IPS-18a (cell line): ENCODE data around the gene RASEF.
"Not testable (repeated sequence)": the region's sequence is repeated elsewhere in the genome, so short reads cannot be mapped to it uniquely, and the experiment has no call there.

ENCODE experiments used
- H3K27ac ChIP-seq: one replicate; pipeline ENCODE4 v1.5.1; 2013; ENCODE audit warnings: low read length
- H3K27me3 ChIP-seq: one replicate; pipeline ENCODE4 v1.6.1; 2013; ENCODE audit warnings: mild to moderate bottlenecking, low read length; ENCODE audit not compliant: control insufficient read depth, insufficient read depth
- H3K36me3 ChIP-seq: one replicate; pipeline ENCODE4 v1.6.1; 2013; ENCODE audit warnings: low read depth, low read length; ENCODE audit not compliant: control insufficient read depth
- H3K4me1 ChIP-seq: one replicate; pipeline ENCODE4 v1.6.1; 2013; ENCODE audit warnings: low read depth, low read length; ENCODE audit not compliant: control insufficient read depth
- H3K4me3 ChIP-seq: one replicate; pipeline ENCODE4 v1.5.1; 2013; ENCODE audit warnings: low read length
- H3K9ac ChIP-seq: one replicate; pipeline ENCODE4 v1.6.1; 2013; ENCODE audit warnings: mild to moderate bottlenecking, low read length, moderate library complexity
- H3K9me3 ChIP-seq: one replicate; pipeline ENCODE4 v1.6.1; 2013; ENCODE audit warnings: low read depth, low read length; ENCODE audit not compliant: control insufficient read depth

Gene RASEF

DNA sequence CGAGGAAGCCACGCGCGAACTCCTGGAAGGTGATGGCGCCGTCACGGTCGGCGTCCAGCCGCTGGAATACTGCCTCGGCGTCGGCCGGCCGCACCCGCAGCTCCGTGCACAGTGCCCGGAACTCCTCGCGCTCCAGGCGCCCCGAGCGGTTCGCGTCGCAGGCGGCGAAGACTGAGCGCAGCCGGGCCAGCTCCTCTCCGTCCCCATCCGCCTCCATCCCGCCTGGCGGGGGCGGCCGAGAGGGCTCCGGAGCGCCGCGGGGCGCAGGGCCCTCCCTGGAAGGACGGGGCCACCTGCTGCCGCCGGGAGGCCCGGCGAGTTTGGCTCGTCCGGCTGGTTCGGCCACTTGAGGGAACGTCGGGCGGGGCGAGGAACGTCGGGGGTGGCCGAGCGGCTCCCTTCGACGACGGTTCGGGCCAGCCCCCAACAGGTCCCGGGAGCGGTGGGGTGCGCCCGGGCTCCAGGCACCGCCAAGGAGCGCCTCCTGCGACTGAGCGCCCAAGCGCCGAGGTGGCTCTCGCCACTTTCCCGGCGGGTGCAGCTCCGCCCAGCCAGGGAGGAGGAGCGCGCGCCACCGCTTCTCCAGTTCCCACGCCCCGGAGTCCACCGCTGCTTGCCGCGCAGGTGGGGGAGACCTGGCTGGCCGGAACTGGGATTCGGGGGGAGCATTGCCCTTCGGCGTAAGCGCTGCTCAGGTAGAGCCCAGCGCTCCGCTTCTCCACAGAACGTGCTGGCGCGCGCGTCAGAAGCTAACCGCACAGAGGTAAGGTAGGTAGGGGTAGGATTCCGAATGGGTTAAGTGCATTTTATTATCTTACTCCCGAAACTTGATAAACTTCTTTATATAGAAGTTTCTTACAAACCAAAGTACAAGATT, at the start of gene RASEF:
Gene RASEF, minus strand, starts transcription at position 492 of the 877 bp plus-strand sequence. Its CDS starts 275 bp downstream, at position 217.
- peaks cover 7% of the 10 kb centered on the region for H3K4me1 ChIP-seq
- no peak within 1 kb of the TSS for H3K9ac ChIP-seq
- no peaks in the 10 kb centered on the region for H3K9me3 ChIP-seq
- H3K4me3 ChIP-seq: peak within 1 kb of the TSS; percentile 53
- no peak within 1 kb of the TSS for H3K27ac ChIP-seq
- H3K27me3 ChIP-seq: peaks cover 54% of the 10 kb centered on the region
- H3K36me3 ChIP-seq: no peaks in the 10 kb centered on the region

- Histone ChIP-seq H3K4me1 (no peaks in the 10 kb centered on the region), H3K9ac (no peak overlapping the region), H3K9me3 (peaks cover 17% of the 10 kb centered on the region), H3K36me3 (no peaks in the 10 kb centered on the region), H3K27me3 (no peaks in the 10 kb centered on the region), H3K4me3 (no peak overlapping the region), H3K27ac (no peak overlapping the region)
Observed at GRCh38 chr9:83111169-83111568, 48.2 kb upstream of the RASEF start.

- Histone ChIP-seq H3K9me3 (peaks cover 7% of the 10 kb centered on the region), H3K4me1 (no peaks in the 10 kb centered on the region), H3K4me3 (no peak overlapping the region), H3K27me3 (no peaks in the 10 kb centered on the region), H3K27ac (no peak overlapping the region), H3K9ac (no peak overlapping the region), H3K36me3 (no peaks in the 10 kb centered on the region)
Observed at GRCh38 chr9:83109296-83109695, 46.4 kb upstream of the RASEF start.

DNA sequence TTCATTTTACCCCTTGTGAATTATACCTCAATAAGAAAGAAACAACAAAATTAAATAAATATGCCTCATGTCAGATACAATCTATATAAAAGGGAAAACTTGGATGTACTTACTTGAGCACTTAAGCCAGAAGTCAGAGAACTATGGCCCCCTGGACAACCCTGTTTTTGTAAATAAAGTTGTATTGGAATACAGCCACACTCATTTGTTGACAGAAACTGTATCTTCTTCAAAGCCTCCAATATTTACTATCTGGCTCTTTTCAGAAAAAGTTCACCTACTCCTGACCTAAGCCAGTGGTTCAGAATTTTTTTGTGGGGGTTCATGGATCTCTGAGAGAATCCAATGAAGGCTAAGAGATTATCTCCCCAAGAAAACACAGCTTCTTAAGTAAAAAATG, 45.3 kb upstream of the RASEF start:
- Histone ChIP-seq H3K27ac (no peak overlapping the region), H3K9me3 (peaks cover under 1% of the 10 kb centered on the region), H3K9ac (no peak overlapping the region), H3K4me3 (no peak overlapping the region), H3K27me3 (no peaks in the 10 kb centered on the region), H3K36me3 (no peaks in the 10 kb centered on the region), H3K4me1 (no peaks in the 10 kb centered on the region)

GRCh38 chr9:83106772-83107171, 43.8 kb upstream of the RASEF start:
- H3K27me3 ChIP-seq: no peaks in the 10 kb centered on the region
- no peaks in the 10 kb centered on the region for H3K36me3 ChIP-seq
- no peak overlapping the region for H3K4me3 ChIP-seq
- no peak overlapping the region for H3K27ac ChIP-seq
- no peaks in the 10 kb centered on the region for H3K9me3 ChIP-seq
- H3K4me1 ChIP-seq: no peaks in the 10 kb centered on the region
- no peak overlapping the region for H3K9ac ChIP-seq

DNA sequence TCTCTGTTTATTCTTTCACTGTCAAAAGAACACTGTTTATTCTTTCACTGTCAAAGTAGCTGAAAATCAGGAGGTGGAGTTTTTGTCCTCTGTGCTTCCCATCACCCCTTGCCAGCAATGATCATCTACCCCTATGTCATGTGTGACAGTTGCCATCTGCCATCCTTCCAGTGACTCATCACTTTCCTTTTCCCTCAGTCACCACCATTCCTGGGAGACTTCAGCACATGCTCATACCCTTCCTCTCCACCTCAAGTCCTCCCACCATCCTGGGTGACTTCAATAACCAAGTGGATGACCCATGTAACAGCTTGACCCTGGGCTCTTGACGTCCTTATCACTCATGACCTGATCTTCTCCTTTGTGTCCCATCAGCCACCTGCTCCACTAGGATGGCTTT, 43.3 kb upstream of the RASEF start:
- H3K27ac ChIP-seq: no peak overlapping the region
- no peak overlapping the region for H3K9ac ChIP-seq
- no peaks in the 10 kb centered on the region for H3K27me3 ChIP-seq
- no peaks in the 10 kb centered on the region for H3K4me1 ChIP-seq
- no peaks in the 10 kb centered on the region for H3K36me3 ChIP-seq
- no peak overlapping the region for H3K4me3 ChIP-seq
- H3K9me3 ChIP-seq: no peaks in the 10 kb centered on the region

DNA sequence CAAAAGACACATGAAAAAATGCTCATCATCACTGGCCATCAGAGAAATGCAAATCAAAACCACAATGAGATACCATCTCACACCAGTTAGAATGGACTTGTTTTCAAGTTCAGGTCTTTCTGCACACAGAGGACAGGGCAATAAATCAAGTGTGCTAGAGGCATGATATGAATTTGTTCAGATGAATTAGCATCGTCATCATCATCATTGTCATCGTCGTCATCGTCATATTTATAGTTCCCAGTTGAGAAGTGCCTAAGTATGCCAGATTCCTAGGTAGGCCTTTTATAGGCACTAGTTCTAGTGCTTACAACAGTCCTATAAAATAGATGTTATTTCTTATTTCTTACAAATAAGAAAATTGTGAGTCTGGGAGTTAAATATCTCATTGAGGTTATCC, 34.7 kb upstream of the RASEF start:
- Histone ChIP-seq H3K4me1 (no peaks in the 10 kb centered on the region), H3K36me3 (no peaks in the 10 kb centered on the region), H3K27ac (no peak overlapping the region), H3K9ac (no peak overlapping the region), H3K9me3 (no peaks in the 10 kb centered on the region), H3K4me3 (no peak overlapping the region), H3K27me3 (no peaks in the 10 kb centered on the region)

- not testable (repeated sequence) for H3K36me3 ChIP-seq, H3K9ac ChIP-seq, H3K9me3 ChIP-seq, H3K4me3 ChIP-seq, H3K27ac ChIP-seq, H3K4me1 ChIP-seq, H3K27me3 ChIP-seq
Observed at GRCh38 chr9:83093311-83093710, 30.4 kb upstream of the RASEF start.

GRCh38 chr9:83081846-83082245, 18.9 kb upstream of the RASEF start:
- Histone ChIP-seq H3K4me1 (no peaks in the 10 kb centered on the region), H3K27ac (no peak overlapping the region), H3K4me3 (no peak overlapping the region), H3K9ac (no peak overlapping the region), H3K9me3 (no peaks in the 10 kb centered on the region), H3K27me3 (no peaks in the 10 kb centered on the region), H3K36me3 (no peaks in the 10 kb centered on the region)

DNA sequence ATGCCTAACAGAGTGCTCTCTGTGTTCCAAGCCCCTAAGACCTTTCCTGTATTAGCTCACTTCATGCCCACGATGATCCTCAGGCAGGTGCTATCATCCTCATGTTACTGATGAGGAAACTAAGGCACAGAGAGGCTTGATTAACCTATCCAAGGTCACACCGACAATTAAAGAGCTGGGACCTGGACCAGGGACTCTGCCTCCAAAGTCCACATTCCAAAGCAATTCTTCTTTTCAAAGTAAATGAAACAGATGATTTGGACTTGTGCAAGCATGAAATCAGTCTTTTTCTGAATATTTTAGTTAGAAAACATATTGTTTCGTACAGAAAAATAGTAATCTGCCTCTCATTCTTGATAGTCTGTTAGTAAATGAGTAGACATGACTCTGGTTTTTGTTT, 18.1 kb upstream of the RASEF start:
- Histone ChIP-seq H3K9ac (no peak overlapping the region), H3K27ac (no peak overlapping the region)

DNA sequence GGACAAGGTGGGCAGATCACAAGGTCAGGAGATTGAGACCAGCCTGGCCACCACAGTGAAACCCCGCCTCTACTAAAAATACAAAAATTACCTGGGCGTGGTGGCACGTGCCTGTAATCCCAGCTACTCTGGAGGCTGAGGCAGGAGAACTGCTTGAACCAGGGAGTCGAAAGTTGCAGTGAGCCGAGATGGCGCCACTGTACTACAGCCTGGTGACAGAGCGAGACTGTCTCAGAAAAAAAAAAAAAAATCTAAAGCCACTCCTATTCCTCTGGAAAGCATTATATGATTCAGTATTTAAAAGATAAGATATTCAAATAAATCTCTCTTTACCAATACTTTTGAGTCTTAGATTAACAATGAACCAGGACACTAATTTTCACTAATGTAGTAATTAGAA, 13.0 kb upstream of the RASEF start:
- not testable (repeated sequence) for H3K27ac ChIP-seq, H3K9me3 ChIP-seq, H3K27me3 ChIP-seq, H3K9ac ChIP-seq, H3K36me3 ChIP-seq, H3K4me3 ChIP-seq, H3K4me1 ChIP-seq

More for the DNA sequence above, 18.1 kb upstream of the RASEF start:
- H3K9me3 ChIP-seq: no peaks in the 10 kb centered on the region
- no peaks in the 10 kb centered on the region for H3K36me3 ChIP-seq
- H3K4me3 ChIP-seq: no peak overlapping the region
- H3K27me3 ChIP-seq: no peaks in the 10 kb centered on the region
- H3K4me1 ChIP-seq: no peaks in the 10 kb centered on the region

GRCh38 chr9:83072498-83072897, 9.6 kb upstream of the RASEF start:
- not testable (repeated sequence) for H3K27me3 ChIP-seq, H3K9me3 ChIP-seq, H3K4me1 ChIP-seq, H3K9ac ChIP-seq, H3K4me3 ChIP-seq, H3K27ac ChIP-seq, H3K36me3 ChIP-seq
